HL-60 (cell line): Measurements from ENCODE around the gene RAB1B.

Experiments used
- GABPA ChIP-seq: IDR thresholded peaks from 2 replicates; pipeline ENCODE4 v1.6.1; 2012; ENCODE audit warnings: low read depth
- POLR2AphosphoS5 ChIP-seq: IDR thresholded peaks from 2 replicates; pipeline ENCODE4 v1.6.1; 2012; ENCODE audit warnings: low read depth
- SPI1 ChIP-seq: IDR thresholded peaks from 2 replicates; pipeline ENCODE4 v1.6.1; 2012; ENCODE audit warnings: low read depth, mild to moderate bottlenecking, borderline replicate concordance
- TF ChIP-seq, protein P1 (sequence below): IDR thresholded peaks from one replicate; pipeline ENCODE4 v1.5.1; 2011; ENCODE audit warnings: low read length, control low read depth, inconsistent platforms; ENCODE audit not compliant: insufficient read depth

GRCh38 chr11:66299186-66299585 lies 30.7 kb downstream of the RAB1B start:
- TF ChIP-seq, protein P1, sequence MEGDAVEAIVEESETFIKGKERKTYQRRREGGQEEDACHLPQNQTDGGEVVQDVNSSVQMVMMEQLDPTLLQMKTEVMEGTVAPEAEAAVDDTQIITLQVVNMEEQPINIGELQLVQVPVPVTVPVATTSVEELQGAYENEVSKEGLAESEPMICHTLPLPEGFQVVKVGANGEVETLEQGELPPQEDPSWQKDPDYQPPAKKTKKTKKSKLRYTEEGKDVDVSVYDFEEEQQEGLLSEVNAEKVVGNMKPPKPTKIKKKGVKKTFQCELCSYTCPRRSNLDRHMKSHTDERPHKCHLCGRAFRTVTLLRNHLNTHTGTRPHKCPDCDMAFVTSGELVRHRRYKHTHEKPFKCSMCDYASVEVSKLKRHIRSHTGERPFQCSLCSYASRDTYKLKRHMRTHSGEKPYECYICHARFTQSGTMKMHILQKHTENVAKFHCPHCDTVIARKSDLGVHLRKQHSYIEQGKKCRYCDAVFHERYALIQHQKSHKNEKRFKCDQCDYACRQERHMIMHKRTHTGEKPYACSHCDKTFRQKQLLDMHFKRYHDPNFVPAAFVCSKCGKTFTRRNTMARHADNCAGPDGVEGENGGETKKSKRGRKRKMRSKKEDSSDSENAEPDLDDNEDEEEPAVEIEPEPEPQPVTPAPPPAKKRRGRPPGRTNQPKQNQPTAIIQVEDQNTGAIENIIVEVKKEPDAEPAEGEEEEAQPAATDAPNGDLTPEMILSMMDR, result no peak
- no peak for TF ChIP-seq SPI1
- TF ChIP-seq POLR2AphosphoS5, result no peak
- no peak for TF ChIP-seq GABPA
